ENCODE results near the gene HOXA6.

HOXA6 gene

DNA sequence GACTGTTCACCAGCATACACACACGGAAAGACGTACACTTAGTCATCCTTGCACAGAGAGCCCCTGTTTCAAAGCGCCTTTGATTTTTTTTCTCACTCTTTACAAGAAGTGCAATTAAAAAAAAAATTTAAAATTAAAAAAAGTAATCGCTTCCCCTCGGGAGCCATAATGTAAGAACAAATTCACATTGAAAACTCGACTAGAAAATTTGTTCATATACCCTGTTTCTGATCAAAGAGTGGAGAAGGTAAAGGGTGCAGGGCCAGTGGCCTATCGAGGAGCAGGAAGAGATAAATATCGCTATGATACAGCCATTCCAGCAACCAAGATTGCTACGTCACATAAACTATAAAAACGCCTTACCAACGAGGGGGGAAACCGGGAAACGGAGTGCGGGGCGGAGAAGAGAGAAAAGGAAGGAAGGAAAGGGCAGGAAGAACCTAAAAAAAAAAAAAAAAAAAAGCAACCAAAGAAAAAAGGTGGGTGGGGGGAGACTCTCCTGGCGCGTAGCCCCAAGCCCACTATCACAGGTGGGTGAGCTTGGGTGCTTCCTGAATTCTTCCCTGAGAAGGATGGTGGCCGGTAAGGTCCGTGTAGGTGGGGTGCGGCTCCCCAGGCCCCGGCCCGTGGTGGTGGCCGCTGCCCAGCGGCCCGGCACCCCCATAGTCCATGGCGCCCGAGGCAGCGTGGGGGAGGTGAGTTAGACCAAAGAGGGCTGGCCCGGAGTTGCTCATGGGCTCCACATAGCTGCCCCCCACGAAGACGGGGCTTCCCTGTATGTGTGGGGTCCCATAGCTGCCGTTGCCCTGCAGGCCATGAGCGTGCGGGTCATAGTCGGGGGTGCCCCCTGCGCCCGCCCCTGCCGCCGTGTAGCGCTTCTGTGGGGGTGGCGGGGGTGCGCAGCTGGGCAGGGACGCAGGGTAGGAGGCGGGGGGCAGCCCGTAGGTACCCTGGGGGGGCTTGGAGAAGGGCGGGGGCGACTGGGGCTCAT is 39.9 kb downstream of the HOXA6 start:
- no peak for ATAC-seq

DNA sequence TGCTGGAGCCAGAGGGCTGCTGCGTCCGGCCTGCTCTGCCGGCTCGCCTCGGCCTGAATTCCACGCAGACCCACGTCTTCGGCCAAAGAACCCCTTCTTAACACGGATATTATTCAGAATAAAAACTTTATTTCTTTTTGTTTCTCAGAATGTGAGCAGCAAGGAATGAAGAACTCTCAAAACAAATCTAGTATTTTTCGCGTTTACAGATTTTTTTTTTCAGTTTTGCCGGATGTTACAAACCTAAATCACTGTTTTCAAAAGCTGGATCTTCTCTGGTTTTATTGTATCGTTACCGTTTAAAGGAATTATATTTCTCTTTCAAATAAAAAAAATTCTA is 40.7 kb downstream of the HOXA6 start:
- ATAC-seq: no peak

DNA sequence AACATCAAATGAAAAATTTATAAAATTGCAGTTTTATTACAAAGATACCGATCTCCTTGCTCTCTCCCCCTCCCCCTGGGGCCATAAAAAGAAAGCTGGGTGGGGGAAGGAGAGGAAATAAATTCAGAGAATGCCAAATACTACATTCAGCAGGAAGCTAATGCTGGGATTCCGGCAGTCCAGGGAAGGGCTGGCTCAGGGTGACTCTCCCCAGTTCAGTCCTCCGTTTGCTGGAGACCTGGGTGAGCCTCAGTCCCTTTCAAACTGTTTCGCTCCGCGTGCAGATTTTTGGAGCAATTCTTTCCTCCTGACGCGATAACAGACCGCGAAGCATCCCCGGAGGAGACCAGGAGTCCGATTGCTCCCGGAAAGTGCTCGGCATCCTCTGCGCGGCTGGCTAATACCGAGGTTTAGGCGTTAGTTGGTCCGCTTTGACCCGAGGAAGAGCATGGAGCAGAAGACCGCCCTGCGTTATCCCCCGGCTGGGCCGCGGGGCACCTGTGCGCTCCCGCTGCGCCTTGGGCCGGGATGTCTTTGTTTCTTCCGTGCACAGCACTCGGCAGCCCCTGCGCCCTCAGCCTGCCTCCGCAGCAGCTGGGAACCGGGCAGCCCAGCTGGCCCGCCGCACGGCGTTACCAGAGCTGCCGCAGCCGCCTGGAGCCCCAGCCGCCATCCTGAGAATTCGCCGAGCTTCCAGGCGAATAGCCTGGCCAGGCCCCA is 41.2 kb downstream of the HOXA6 start:
- ATAC-seq: no peak

DNA sequence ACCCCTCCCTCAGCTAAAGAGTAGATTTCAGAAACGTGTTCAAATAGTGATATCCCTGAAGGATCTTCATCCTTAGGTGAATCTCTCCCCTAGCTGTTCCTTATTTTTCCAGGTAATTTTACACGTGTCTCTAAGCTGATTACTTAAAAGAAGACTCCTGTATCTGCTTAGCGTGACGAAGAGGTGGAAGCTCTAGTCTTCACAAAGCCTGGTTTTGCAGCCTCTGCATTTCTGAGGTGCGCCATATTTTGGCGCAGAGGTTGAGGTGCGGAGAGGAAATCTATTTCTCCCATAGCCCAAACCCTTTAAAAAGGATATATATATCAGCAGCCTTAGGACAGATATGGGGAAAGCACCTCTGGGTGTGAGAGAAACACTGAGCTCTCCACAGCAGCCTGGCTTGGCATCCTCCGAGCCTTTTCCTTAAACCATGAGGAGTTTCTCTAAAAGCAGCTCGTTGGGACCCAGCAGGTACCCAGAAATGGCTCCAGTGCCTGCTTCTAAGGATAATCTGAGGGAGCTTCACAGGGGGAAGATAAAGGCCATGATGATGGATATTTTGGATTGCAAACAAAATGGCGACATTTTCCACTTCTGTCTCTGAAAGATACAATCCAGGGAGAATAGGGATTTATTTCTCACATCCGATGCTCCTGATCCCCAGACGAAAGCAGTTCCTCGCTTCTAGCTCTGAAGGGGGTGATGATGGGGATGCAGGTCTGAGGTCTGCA is 42.1 kb downstream of the HOXA6 start:
- no peak for ATAC-seq

DNA sequence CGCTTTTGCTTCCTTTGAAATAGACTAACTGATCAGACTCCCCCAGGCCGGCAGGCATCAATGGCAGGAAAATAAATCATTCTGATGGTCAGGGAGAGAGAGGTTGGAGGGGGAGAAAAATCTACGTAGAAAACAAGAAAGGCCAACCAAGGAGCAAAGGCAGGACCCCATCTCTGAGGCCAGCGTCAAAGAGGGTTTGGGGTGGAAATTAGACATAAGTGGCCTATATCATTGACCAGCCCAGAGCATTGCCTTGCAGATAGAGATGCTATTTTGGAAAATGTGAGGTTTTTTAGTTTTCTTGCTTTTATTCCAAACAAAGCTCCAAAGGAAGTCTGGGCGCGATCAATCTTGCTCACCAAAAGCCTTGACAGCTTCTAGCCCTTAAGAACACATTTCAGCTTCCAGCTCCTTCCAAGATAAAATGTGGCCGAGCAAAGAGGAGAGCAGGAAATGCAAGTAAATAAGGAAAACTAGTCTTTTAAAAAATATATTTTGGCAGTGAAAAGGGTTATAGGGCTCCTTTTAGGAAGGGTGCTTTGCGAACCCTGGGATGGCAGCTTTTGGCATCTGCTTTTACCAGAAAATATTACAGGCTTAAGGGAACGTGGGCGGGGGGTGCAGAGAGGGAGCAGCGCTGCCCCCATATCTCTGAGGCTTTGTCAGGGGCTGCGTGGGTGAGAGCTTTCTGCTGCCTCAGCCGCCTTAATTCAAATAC is 43.1 kb downstream of the HOXA6 start:
- no peak for ATAC-seq

DNA sequence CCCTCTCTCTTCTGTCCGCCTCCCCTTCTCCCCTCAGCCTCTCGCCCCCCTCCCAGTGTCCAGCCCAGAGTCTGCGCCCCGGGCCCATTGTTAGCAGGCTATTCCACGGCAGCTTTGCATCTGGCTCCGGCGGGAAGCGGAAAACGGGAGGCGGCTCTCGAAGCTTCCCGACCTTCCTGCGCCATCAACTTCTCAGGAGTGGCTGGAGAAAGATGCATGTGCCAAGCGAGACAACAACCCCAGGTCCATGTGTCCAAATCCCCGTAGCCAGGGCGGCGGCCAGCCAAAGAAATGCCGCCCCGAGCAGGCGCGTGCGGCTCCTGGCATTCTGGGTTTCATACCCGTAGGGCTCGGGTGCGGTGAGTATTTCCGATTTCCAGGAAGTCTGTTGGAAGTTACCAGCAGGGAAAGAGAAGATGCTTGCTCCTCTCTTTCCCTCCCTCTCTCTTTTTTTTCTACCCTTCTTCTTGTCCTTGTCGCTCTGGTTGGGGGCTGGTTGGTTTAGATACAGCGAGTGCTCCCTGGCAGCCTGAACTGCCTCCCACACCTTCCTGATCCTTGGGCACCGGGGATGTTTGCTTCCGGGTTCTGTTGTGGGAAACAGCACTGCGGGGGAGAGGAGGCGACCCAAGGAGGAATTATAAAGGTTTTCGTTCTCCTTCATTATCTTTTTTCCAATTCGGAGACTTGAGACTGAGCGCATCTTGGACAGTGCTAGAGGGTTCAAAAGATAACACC is 43.9 kb downstream of the HOXA6 start:
- ATAC-seq: no peak

DNA sequence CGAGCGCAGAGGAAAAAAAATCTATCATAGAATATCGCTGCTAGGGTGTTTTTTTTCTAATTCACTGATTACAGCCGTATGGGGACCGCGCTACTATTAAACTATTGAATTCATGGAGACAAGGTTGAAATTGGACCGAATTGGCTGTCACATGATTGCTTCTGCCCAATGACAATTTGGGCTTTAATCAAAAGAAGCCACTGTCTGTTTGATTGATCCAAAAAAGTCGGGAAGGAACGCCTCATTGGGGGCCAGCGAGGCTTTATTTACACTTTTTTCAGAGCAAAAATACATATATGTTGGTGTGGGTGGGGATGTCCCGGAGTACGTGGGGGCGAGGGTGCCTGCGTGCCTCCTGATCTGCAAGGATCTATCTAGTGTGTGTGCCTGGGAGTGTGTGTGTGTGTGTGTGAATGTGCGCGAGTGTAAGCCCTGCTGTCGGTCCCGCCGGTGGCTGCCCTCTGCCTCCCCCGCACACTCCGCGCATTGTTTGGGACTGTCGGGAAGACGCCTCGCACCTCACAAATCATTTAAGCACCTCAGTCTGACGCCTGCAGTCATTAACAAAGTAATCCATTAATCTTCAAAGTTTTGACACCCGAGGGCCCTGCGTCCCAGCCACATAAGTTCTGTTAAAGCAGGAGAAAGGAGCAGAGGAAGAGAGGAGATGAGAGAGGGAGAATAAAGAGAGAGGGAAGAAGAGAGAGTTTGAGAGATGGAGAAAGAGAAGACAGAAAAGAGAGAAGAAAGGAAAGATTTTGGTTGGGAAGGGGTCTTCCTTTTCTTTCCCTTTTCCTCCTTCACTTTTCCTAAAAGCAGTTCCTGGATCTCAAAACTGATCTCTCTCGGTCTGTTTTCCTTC is 44.8 kb downstream of the HOXA6 start, which contains the start of gene HOXA2:
HOXA2 (minus strand) TSS at position 103 of the 862 bp plus-strand sequence. CDS start 183 bp downstream, outside the sequence.
- ATAC-seq: no peak

DNA sequence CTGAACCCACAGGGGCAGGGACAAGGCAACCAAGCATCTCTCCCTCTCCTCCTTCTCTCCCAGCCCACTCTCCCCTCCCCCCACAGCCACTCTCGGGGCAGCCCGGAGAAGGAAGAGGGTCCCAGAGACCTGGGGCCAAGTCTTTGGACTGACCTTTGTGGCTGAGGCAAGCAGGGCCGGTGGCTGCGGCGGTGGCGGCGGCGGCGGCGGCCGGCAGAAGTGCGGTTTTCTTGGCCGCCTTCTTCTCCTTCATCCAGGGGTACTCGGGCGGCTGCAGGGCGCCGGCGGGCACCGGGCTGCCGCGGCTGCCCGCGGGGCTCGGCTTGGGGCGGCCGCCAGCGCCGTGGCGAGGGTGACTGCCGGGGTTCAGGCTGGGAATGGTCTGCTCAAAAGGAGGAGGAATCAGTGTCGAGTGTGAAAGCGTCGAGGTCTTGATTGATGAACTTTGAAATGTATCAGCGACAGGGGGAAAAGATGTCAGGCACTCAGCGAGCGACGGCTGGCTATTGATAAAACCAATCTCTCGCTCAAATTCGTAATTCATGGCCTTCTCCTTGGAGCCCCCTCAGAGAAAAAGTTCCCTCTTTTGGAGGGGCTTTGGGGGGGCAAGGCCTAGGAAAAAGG is 45.5 kb downstream of the HOXA6 start:
- ATAC-seq: no peak

DNA sequence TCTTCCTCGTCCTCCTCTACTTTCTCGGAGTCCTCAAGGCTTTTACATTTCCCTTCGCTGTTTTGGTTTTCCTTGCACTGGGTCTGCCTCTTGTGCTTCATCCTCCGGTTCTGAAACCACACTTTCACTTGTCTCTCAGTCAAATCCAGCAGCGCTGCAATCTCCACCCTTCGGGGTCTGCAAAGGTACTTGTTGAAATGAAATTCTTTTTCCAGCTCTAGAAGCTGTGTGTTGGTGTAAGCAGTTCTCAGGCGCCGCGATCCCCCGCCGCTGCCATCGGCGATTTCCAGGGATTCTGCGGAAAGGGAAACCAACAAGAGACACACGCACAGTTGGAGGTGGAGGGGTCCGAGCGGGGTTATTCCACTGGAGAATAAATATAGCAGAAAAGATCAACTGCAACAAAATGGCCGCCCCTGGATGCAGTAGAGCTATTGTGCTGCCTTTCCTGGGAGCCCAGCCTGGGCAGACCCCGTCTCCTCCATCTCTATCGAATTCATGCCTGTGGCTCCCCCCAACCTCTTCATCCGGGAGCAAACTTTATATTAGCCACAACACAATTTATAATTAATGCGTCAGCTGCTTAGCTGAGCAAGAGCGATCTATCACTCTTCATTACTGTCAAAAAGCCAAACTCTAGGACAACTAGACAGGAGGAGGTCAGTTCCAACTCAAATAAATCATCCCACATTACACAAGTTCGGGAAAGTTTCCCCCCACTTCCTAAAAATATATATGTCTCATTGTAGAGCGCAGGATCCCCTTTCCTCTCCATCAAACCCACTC is 46.2 kb downstream of the HOXA6 start:
- ATAC-seq: no peak

DNA sequence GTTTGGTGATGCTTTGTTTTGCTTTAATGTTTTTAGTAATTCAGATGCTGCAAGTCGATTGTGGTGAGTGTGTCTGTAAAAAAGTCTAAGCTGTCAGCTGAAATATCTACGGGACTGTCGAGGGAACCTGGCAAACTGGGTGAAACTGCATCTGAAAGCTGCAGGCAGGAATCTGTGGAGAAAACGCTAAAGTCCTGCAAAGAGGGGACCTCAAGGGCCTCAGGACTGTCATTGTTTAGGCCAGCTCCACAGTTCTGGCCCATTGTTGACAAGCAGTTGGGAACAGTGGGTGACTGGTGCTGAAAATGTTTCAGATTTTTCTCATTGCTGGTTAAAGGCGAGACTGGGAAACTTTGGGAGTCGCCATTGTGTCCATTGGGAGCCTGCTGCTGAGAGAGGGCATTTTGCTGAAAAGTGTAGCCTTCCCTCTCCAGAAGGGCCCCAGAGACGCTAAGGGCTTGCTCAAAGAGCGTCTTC is 46.8 kb downstream of the HOXA6 start:
- ATAC-seq: no peak

DNA sequence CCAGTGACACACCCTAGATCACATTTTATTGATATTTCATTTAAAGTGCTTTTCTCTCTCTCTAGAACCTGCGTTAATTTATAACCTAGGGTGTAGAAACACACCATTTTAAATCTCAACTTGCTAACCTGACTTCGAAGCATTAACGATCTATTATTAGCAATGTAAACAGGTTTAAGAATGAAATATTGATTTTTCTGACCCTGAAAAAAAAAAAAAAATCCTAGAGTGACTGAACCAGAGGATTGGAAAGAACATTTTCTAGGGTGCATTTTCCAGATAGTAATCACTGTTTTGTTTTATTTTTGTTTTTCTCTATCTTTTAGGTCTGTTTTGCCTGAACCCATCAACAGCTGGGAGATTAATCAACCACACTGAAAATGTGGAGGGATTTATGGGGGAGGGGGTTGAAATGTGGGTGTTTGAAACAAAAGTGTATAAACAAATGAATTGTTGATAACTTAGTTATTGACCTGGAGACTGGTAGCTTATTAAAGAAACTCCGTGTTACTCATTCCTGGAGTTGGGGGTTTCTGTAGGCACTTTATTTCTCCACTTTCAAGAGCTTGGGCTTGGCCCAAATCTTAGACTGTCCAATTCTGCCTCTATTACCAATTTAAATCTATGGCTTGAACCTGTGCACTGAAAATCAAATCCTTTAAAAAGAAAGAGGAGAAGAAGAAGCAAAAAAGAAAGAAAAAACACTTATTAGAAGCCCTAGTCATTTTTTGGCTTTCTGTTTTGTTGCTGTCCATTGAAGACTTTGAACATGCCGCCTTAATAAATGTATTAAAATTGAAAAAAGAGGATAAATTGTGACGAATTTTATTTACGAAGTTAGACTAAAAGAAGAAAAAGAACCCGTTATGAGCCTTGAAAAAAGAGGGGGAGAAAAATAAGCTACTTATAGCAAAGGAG is 47.9 kb downstream of the HOXA6 start:
- no peak for ATAC-seq

DNA sequence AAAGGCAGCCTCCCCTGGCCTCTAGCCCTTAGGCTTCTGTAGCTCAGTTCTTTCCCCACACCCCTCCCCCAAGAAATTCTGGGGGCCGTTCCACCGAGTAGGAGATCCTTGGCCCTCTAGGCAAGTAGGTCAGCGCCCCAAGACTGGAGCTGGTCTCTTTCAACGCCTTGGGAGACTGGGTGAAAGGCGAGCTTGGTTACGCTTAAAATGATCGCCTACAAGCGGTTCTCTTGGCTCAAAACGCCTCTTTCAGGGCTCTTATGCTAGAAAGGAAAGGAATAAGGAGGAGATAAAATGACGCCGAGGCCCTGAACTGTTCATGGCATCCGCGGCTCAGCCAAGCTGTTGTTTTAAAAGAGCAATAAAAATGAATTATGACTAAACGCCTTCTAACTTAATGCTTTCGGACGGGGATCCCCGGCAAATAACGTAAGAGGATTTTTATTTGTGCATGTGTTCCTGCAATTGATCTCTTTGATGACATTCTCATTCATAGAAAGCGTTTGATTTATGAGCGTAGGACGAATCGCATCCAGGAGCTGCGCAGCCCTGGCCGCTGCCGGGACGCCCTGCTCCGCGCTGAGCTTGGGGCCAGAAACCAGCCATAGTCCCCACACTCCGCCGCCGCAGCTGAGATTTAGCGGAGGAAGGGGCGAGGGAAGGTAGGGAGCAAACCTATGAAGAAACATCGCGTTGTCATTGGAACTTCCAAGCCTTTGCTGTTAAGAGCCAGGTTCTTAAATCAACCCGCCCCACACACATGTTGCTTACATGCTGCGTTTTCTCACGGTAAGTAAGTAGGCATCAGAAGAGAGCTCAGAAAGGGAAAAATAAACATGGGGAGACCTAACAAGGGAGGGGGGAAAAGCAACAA is 48.8 kb downstream of the HOXA6 start:
- no peak for ATAC-seq

DNA sequence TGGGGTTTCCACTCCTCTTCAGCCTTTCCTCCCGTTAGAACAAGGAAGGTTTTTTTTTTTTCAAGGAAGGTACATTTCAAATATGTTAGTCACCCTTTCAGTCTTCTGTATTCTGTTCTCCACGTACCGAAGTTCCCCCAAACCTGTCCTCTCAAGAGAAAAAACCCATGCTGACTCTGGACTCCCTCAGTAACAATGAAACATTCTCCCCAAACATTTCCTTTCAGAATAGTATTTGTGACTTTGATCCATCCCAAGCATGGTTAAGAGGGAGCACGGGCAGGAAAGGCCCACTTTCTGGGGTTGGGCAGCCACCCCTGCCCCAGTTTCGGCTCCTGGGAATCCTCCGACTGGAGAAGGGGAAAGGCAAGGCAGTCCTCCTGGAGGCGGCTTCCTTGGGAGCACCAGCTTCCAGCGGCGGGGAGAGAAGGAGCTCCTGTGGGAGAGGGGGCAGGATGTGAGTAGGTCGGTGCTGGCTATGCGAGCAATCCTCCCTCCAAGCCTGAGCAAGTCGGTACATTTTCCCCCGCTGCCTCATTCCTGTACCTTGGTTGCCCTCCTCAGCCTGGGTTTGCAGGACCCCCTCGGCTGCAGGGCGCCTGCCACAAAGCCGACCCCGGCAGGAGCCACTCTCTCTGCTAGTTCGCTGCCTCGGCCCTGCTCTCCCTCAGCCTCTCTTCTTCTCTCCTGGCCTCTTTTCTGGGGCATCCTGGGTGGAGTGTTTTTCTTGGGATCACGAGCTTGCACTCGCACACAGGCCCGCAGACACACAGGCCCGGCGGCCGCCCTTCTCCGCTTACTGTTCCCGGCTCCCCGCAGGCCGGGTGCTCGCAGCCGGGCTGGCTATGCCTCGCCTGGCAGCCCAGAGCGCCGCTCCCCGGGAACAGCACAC is 49.6 kb downstream of the HOXA6 start:
- ATAC-seq: no peak

DNA sequence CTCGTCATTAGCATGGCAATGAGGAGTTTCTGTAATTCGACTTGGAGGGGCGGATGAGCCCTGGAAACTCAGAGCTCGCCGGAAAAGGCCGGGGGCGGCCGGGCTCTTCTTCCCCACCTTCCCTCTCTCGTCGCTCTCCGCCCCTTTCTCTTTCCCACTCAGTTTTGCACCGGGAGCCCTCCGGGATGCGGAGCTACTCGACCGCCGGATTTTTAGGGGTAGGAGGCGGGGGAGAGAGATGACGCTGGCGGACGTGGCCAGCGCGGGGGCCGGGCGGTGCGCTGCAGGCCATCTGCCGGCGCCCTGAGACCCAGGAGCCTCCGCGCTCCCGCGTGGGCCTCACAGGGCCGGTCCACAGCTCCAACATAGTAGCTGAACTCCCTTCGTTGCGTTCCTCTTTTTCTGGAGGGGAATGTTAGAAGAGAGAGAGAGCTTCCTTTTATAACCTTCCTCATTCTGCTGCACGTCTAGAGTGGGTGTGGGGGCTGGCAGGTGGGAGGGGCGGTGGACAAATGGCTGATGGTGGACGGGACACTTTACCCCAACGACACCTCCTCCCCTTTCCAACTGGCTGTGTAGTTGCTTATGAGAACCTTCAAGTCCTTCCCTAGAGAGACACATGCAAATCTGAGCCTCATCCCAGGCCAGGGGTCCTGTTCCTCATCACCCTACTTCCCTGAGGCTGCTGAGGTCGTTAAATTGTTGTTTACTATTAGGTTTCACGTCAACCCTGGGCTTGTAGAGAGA is 50.6 kb downstream of the HOXA6 start:
- ATAC-seq: no peak

All from activated CD4-positive, CD25-positive, alpha-beta regulatory T cell treated with anti-CD3 and anti-CD28 coated beads, Interleukin-2, amount 50 U/mL, for 24 hours (primary cell).